Gastrocnemius medialis (tissue), 4 donors: Measurements from ENCODE around the gene TPO. TPM values are rescaled to one million over a fixed set of nuclear protein-coding genes. Genes with fewer than 3 reads are reported as not detected.

ENCODE experiments used
- ATAC-seq, 2 donors: fragments of 150-250 bp; one replicate each; pipeline ENCODE4 v1.9.1; 2016
- DNase-seq, 2 donors: peaks; one replicate each; pipeline ENCODE4 v3.0.0-alpha.2; 2019
- H3K27ac ChIP-seq, 4 donors: fragments of 200-600 bp; sonication (generic); 1 replicate in 1 of 4; 2 replicates in 3 of 4; pipeline ENCODE4 v1.5.1; 2016 to 2018; ENCODE audit warnings: mild to moderate bottlenecking in 2 of 4, moderate library complexity in 1 of 4
- H3K27me3 ChIP-seq, 3 donors: fragments of 200-600 bp; sonication (generic) in 2 of 3; 1 replicate in 1 of 3; 2 replicates in 2 of 3; pipeline versions ENCODE4 v1.5.1 to v1.6.0; 2016 to 2019; ENCODE audit warnings: mild to moderate bottlenecking in 1 of 3, moderate library complexity in 1 of 3
- H3K36me3 ChIP-seq, 2 donors: fragments of 200-600 bp; sonication (generic) in 1 of 2; one replicate each; pipeline ENCODE4 v1.5.1; 2017 to 2018
- H3K4me1 ChIP-seq, 2 donors: fragments of 200-600 bp; sonication (generic) in 1 of 2; one replicate each; pipeline ENCODE4 v1.5.1; 2016 to 2017; ENCODE audit warnings: mild to moderate bottlenecking in 2 of 2
- H3K4me3 ChIP-seq, 4 donors: fragments of 200-600 bp; sonication (generic) in 3 of 4; 1 replicate in 1 of 4; 2 replicates in 3 of 4; pipeline ENCODE4 v1.5.1; 2016 to 2019; ENCODE audit warnings: mild to moderate bottlenecking in 2 of 4
- H3K9me3 ChIP-seq, 3 donors: fragments of 200-600 bp; sonication (generic) in 2 of 3; 1 replicate in 1 of 3; 2 replicates in 2 of 3; pipeline ENCODE4 v1.5.1; 2016 to 2019
- CTCF ChIP-seq, 5 experiments: fragments of 450-650 bp in 3 of 5; fragments of 200-600 bp in 2 of 5; sonication (generic) in 2 of 5; IDR thresholded peaks in 4 of 5; conservative IDR thresholded peaks in 1 of 5; 1 replicate in 4 of 5; 2 replicates in 1 of 5; pipeline ENCODE4 v1.5.1; 2016 to 2019; ENCODE audit warnings: antibody characterized with exemption in 5 of 5, mild to moderate bottlenecking in 3 of 5, moderate library complexity in 3 of 5
- POLR2A ChIP-seq, 2 donors: fragments of 450-650 bp; IDR thresholded peaks; one replicate each; pipeline ENCODE4 v1.6.1; 2017; ENCODE audit warnings: antibody characterized with exemption in 2 of 2, mild to moderate bottlenecking in 2 of 2, moderate library complexity in 2 of 2
- in situ Hi-C, 4 donors: fragments of 200-750 bp; cut with MboI; loops; one replicate each; pipeline versions ENCODE4 v1.15.0 to v1.8.0; 2017; ENCODE audit warnings: low sequenced_read_pairs in 4 of 4
- intact Hi-C: fragments of 100-400 bp; cut with DNase I; formaldehyde crosslinking; loops from one replicate; pipeline ENCODE4 v1.15.1; 2023; ENCODE audit warnings: low total_unique reads
- total RNA-seq, 4 donors: library from RNA; depleted of rRNA; stranded (reverse); fragments of >200 nt; gene quantifications; one replicate each; pipeline versions ENCODE4 v1.1.0 to v1.2.3, GENCODE V29; 2016

TPO gene
- total RNA-seq, 4 donors from 2014 or later, result 3.3 to 11.6 (median 5.3) TPM

- Histone ChIP-seq H3K4me1 (no peaks in the 10 kb centered on the region), H3K4me3 (no peak overlapping the region), H3K27me3 (no peaks in the 10 kb centered on the region), H3K36me3 (no peaks in the 10 kb centered on the region), H3K9me3 (no peaks in the 10 kb centered on the region), H3K27ac (no peak overlapping the region)
- in situ Hi-C loops (no loop called here), intact Hi-C loops (no loop called here)
- TF ChIP-seq POLR2A (IDR thresholded peaks at IDR 0.05) (no peak), CTCF (IDR thresholded peaks at IDR 0.05 in 4 of 5, conservative IDR thresholded peaks at IDR 0.05 in 1 of 5) (no peak)
- ATAC-seq (no peak), DNase-seq (no peak)
Observed at GRCh38 chr2:1460851-1461418, 47.7 kb downstream of the TPO start.

GRCh38 chr2:1461507-1462390 is 48.5 kb downstream of the TPO start:
- TF ChIP-seq POLR2A (IDR thresholded peaks at IDR 0.05), result no peak
- no peak for TF ChIP-seq CTCF (IDR thresholded peaks at IDR 0.05 in 4 of 5, conservative IDR thresholded peaks at IDR 0.05 in 1 of 5)
- Histone ChIP-seq H3K36me3 (no peaks in the 10 kb centered on the region), H3K9me3 (no peaks in the 10 kb centered on the region), H3K4me3 (no peak overlapping the region), H3K27me3 (no peaks in the 10 kb centered on the region), H3K27ac (no peak overlapping the region), H3K4me1 (no peaks in the 10 kb centered on the region)
- no peak for DNase-seq
- no peak for ATAC-seq
- in situ Hi-C loops, result no loop called here
- intact Hi-C loops, result no loop called here

- H3K27ac ChIP-seq, result no peak overlapping the region
- H3K4me3 ChIP-seq, result no peak overlapping the region
- TF ChIP-seq POLR2A (IDR thresholded peaks at IDR 0.05) (no peak), CTCF (IDR thresholded peaks at IDR 0.05 in 4 of 5, conservative IDR thresholded peaks at IDR 0.05 in 1 of 5) (no peak)
- H3K9me3 ChIP-seq, result no peaks in the 10 kb centered on the region
- in situ Hi-C loops (no loop called here), intact Hi-C loops (no loop called here)
- H3K36me3 ChIP-seq, result no peaks in the 10 kb centered on the region
- no peaks in the 10 kb centered on the region for H3K27me3 ChIP-seq
- no peak for DNase-seq
- no peak for ATAC-seq
- no peaks in the 10 kb centered on the region for H3K4me1 ChIP-seq
Observed at GRCh38 chr2:1462994-1463393, 49.7 kb downstream of the TPO start.

GRCh38 chr2:1472350-1472749 is 59.1 kb downstream of the TPO start:
- H3K4me1 ChIP-seq, result no peaks in the 10 kb centered on the region
- intact Hi-C loops (no loop called here), in situ Hi-C loops (no loop called here)
- H3K4me3 ChIP-seq, result no peak overlapping the region
- no peaks in the 10 kb centered on the region for H3K36me3 ChIP-seq
- no peaks in the 10 kb centered on the region for H3K9me3 ChIP-seq
- TF ChIP-seq CTCF (IDR thresholded peaks at IDR 0.05 in 4 of 5, conservative IDR thresholded peaks at IDR 0.05 in 1 of 5) (no peak), POLR2A (IDR thresholded peaks at IDR 0.05) (no peak)
- H3K27me3 ChIP-seq, result no peaks in the 10 kb centered on the region
- DNase-seq (no peak), ATAC-seq (no peak)
- H3K27ac ChIP-seq, result no peak overlapping the region
